ENCODE results near the gene OR5B21.

The OR5B21 gene

GRCh38 chr11:58507355-58507754 lies 550 bp downstream of the OR5B21 start:
- no peak for DNase-seq (ENCODE audit: low read depth)
- TF ChIP-seq, protein P1, sequence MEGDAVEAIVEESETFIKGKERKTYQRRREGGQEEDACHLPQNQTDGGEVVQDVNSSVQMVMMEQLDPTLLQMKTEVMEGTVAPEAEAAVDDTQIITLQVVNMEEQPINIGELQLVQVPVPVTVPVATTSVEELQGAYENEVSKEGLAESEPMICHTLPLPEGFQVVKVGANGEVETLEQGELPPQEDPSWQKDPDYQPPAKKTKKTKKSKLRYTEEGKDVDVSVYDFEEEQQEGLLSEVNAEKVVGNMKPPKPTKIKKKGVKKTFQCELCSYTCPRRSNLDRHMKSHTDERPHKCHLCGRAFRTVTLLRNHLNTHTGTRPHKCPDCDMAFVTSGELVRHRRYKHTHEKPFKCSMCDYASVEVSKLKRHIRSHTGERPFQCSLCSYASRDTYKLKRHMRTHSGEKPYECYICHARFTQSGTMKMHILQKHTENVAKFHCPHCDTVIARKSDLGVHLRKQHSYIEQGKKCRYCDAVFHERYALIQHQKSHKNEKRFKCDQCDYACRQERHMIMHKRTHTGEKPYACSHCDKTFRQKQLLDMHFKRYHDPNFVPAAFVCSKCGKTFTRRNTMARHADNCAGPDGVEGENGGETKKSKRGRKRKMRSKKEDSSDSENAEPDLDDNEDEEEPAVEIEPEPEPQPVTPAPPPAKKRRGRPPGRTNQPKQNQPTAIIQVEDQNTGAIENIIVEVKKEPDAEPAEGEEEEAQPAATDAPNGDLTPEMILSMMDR (conservative IDR thresholded peaks at IDR 0.05; ENCODE audit: low read depth, low read length): no peak
- no peak overlapping the region for H3K4me3 ChIP-seq (ENCODE audit: low read length)

DNA sequence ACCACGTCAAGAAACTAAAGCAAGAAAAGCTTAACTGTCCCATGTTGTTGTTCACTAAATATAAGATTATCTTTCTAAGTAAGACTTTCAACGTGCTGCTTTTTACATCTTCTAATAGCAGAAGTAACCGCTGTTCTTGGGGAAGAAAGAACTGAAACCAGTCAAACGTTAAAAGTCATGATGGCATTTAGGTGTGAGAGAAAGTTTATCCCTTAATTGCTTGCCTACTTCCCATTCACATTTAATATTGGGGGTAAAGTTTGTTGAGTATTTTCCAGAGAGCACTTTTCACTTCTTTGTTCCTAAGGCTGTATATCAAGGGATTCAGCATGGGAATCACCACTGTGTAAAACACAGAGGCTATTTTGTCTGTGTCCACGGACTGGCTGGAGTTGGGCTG lies 970 bp downstream of the OR5B21 start:
- H3K4me3 ChIP-seq (ENCODE audit: low read length): no peak overlapping the region
- TF ChIP-seq, protein P1 (conservative IDR thresholded peaks at IDR 0.05; ENCODE audit: low read depth, low read length): no peak
- no peak for DNase-seq (ENCODE audit: low read depth)

DNA sequence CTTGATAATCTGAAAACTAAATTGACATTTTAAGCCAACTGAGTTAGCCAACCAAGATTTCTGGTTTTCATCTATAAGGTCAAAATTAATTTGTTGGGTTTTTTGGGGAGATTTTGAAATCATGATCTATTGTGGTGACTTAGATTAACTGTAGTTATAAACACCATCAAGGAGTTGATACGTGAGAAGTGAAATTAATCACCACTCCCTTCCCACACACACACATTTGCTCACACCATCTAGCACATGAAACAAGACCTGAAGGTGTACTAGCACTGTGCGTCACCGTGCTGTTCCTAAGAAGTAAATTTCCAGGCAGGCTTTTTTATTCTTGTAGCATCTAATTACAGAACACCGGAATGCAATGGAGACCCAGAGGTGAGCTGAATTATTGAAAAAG lies 2.1 kb downstream of the OR5B21 start:
- no peak overlapping the region for H3K4me3 ChIP-seq (ENCODE audit: low read length)
- TF ChIP-seq, protein P1 (conservative IDR thresholded peaks at IDR 0.05; ENCODE audit: low read depth, low read length): no peak
- DNase-seq (ENCODE audit: low read depth): no peak

DNA sequence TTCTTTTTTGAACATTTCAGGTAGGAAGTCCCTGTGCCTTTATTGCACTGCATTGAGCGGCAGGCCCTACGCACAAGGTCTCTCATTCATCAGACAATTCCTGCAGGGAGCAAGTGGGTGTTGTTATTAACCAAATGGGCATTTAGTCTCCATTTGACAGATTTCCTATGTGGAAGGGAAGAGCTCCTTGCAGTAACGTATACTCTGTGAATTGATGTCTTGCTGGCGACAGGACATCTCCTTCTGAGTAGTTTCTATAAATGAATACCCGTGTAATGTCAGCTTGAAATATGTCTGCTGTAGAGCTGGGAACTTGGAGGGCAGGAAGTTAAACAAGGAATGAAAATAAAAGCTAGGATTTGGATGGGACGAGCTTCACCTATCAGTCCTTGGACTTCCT lies 3.7 kb downstream of the OR5B21 start:
- DNase-seq (ENCODE audit: low read depth): no peak
- no peak overlapping the region for H3K4me3 ChIP-seq (ENCODE audit: low read length)
- TF ChIP-seq, protein P1 (conservative IDR thresholded peaks at IDR 0.05; ENCODE audit: low read depth, low read length): no peak

- no peak overlapping the region for H3K4me3 ChIP-seq (ENCODE audit: low read length)
- no peak for DNase-seq (ENCODE audit: low read depth)
- TF ChIP-seq, protein P1 (conservative IDR thresholded peaks at IDR 0.05; ENCODE audit: low read depth, low read length): no peak
Observed at GRCh38 chr11:58503361-58503856, 4.5 kb downstream of the OR5B21 start.

- no peak overlapping the region for H3K4me3 ChIP-seq (ENCODE audit: low read length)
- TF ChIP-seq, protein P1 (conservative IDR thresholded peaks at IDR 0.05; ENCODE audit: low read depth, low read length): no peak
- no peak for DNase-seq (ENCODE audit: low read depth)
Observed at GRCh38 chr11:58502004-58502403, 5.9 kb downstream of the OR5B21 start.

GRCh38 chr11:58498464-58498863 lies 9.4 kb downstream of the OR5B21 start:
- no peak overlapping the region for H3K4me3 ChIP-seq (ENCODE audit: low read length)
- DNase-seq (ENCODE audit: low read depth): no peak
- TF ChIP-seq, protein P1 (conservative IDR thresholded peaks at IDR 0.05; ENCODE audit: low read depth, low read length): no peak
